ENCODE results near the gene PARP3.

The PARP3 gene

DNA sequence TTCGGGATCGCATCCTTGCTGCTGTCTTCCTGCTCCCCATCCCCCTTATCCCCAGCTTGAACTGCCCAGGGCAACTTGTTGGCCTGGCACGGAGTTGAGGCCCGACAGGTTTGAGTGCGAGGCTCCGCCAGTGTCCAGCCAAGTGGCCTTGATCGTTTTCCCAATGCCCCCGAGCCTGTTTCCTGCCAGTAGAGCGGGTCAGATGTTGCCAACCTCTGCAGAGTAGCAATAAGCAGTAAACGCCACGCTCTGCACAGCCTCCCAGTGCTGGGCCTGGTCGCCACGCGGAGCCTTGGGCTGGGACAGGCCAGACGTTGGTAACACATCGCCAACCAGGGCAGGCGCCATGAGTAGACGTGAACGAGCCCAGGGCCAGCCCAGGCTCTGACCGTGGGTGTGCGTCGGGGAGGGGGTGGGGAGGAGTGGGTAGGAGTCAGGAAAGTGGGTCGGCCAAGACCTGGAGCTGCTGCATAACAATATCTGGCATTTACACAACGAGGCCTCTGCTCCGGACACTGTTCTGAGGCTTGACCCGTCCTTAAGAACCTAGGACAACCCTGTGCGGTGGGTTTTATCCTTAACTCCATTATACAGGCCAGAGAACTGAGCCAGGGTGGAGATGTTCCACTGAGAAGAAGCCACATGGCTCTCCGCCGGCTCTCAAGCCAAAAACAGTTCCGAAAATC, 32.3 kb downstream of the PARP3 start:
- peak; percentile 58 for DNase-seq (ENCODE audit: low read depth)
- TF ChIP-seq, protein P1, sequence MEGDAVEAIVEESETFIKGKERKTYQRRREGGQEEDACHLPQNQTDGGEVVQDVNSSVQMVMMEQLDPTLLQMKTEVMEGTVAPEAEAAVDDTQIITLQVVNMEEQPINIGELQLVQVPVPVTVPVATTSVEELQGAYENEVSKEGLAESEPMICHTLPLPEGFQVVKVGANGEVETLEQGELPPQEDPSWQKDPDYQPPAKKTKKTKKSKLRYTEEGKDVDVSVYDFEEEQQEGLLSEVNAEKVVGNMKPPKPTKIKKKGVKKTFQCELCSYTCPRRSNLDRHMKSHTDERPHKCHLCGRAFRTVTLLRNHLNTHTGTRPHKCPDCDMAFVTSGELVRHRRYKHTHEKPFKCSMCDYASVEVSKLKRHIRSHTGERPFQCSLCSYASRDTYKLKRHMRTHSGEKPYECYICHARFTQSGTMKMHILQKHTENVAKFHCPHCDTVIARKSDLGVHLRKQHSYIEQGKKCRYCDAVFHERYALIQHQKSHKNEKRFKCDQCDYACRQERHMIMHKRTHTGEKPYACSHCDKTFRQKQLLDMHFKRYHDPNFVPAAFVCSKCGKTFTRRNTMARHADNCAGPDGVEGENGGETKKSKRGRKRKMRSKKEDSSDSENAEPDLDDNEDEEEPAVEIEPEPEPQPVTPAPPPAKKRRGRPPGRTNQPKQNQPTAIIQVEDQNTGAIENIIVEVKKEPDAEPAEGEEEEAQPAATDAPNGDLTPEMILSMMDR (IDR thresholded peaks at IDR 0.05; ENCODE audit: control insufficient read depth, extremely low read depth, insufficient read depth), result no peak
- peak overlapping the region; percentile 82 for H3K4me3 ChIP-seq (ENCODE audit: low read depth, low read length)

DNA sequence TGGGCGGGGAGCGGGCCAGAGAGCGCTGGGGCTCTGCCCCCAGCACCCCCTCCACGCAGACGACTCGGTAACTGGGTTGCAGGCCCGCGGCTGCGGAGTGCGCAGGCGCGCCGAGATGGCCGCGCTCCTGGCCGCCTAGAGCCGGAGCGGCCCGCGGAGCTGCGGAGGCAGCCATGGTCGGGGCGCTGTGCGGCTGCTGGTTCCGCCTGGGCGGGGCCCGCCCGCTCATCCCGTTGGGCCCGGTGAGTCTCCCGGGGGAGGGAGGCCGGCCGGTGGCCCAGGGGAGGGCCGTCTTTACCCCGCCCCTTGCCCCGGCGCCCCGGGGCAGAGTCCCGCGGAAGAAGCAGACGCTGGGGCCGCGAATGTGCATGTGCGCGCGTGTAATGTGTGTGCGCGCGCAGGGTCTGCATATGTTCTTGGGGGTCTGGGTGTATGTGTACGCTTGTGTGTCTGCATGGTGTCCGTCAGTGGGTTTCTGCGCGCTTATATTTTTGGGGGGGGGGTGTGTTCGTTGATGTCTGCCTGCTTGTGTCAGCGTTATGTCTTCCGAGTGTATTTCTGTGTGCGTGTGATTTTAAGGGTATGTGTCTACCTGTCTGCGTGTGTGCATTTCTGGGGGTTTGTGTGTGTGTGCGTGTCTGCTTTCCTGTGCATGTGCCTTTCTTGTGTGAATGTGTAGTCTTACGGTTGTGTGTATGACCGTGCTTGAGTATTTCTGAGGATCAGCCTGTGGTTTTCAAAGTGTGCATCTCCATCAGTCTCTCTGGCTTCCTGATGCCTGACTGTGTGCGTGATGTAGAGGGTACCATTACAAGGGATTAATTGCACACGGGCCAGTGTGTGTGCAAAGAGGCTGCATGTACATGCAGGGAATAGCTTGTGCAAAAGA, 33.0 kb downstream of the PARP3 start, which contains the start of gene ABHD14A:
Gene ABHD14A (plus strand): TSS at position 102 of the 889 bp plus-strand sequence. CDS start 72 bp downstream, at position 174.
- peak within 1 kb of the TSS; percentile 82 for H3K4me3 ChIP-seq (ENCODE audit: low read depth, low read length)
- DNase-seq (ENCODE audit: low read depth), result no peak
- TF ChIP-seq, protein P1 (IDR thresholded peaks at IDR 0.05; ENCODE audit: control insufficient read depth, extremely low read depth, insufficient read depth), result no peak

DNA sequence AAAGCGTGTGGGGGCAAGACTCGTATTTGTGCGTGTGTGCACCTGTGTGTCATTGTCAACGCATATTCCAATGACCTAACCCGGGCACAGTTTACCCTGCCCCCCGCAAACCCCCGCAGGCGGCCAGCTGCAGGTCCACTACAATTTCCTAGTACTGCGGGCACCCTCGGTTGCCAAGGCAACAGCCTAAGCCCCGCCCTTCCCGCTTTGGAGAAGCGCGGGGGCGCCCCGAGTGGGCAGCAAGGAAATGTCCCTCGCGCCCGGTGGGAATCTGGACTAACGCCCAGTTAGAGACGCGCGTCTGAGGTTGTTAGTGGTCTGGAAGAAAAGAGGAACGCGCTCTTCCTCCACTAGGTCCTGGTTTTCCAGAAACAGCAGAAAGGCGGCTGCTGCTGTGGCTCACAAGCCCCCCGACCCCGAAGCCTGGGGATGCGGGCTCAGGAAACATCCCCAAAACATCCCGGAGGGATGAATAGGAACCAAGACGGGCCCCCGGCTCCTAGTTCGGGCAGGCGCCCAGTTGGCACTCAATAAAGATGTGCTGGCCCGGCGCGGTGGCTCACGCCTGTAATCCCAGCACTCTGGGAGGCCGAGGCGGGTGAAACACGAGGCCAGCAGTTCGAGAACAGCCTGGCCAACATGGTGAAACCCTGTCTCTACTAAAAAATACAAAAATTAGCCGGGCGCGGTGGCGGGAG, 33.8 kb downstream of the PARP3 start:
- TF ChIP-seq, protein P1 (IDR thresholded peaks at IDR 0.05; ENCODE audit: control insufficient read depth, extremely low read depth, insufficient read depth), result no peak
- DNase-seq (ENCODE audit: low read depth), result no peak
- H3K4me3 ChIP-seq (ENCODE audit: low read depth, low read length), result peak overlapping the region; percentile 82

DNA sequence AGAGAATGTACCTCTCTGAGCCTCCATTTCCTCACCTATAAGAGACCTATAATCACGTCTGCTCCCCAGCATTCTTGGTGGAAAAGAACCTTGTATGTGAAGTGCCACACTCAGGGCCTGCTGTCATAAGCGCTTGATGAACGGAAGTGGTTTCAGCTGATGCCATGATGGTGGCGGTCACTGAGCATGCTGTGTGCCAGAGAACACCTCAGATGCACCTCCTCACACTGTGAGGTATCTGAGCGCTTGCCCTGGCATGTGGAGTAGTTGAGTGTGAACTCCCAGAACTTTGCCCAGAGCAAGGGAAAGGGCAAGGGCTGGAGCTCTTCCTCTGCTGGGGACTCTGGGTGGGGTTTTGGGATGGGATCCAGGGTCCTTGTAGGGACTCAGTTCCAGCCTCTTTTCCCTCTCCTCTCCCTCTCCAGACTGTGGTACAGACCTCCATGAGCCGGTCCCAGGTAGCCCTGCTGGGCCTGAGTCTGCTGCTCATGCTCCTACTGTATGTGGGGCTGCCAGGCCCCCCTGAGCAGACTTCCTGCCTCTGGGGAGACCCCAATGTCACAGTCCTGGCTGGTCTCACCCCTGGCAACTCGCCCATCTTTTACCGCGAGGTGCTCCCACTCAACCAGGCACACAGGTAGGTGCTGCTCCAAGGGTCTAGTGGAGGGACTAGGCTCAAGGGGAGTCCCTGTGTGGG, 35.4 kb downstream of the PARP3 start:
- DNase-seq (ENCODE audit: low read depth), result no peak
- TF ChIP-seq, protein P1 (IDR thresholded peaks at IDR 0.05; ENCODE audit: control insufficient read depth, extremely low read depth, insufficient read depth), result no peak
- H3K4me3 ChIP-seq (ENCODE audit: low read depth, low read length), result no peak overlapping the region

DNA sequence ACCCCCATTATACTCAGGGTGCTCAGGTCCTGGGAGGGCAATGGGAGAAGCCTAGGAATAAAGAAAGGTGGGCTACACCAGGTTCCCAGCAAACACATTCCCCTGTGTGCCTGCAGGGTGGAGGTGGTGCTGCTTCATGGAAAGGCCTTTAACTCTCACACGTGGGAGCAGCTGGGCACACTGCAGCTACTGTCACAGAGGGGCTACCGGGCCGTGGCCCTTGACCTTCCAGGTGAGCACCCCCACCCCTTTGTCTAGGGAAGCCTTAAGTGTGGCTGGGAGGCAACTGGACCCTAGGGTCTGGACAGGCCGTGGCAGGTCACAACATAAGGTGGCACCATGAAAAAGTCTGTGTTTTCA, 36.0 kb downstream of the PARP3 start:
- no peak for DNase-seq (ENCODE audit: low read depth)
- H3K4me3 ChIP-seq (ENCODE audit: low read depth, low read length), result no peak overlapping the region
- TF ChIP-seq, protein P1 (IDR thresholded peaks at IDR 0.05; ENCODE audit: control insufficient read depth, extremely low read depth, insufficient read depth), result no peak

DNA sequence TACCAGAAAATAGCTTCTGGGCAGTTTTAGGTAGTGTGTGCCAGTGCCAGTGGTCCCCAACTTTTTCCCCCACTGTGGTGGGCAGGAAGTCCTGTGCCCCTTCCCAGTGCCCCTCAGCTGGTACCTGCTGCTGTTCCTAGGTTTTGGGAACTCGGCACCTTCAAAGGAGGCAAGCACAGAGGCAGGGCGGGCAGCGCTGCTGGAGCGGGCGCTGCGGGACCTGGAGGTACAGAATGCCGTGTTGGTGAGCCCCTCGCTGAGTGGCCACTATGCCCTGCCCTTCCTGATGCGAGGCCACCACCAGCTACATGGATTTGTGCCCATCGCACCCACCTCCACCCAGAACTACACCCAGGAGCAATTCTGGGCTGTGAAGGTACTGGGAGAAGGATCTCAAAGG, 38.1 kb downstream of the PARP3 start:
- no peak overlapping the region for H3K4me3 ChIP-seq (ENCODE audit: low read depth, low read length)
- no peak for DNase-seq (ENCODE audit: low read depth)
- TF ChIP-seq, protein P1 (IDR thresholded peaks at IDR 0.05; ENCODE audit: control insufficient read depth, extremely low read depth, insufficient read depth), result no peak

Data from LNCaP clone FGC (cell line).